ENCODE results near the gene BRINP3. TPM values are rescaled to one million over a fixed set of nuclear protein-coding genes. Genes with fewer than 3 reads are reported as not detected.

Gene BRINP3
- total RNA-seq, 1 donor, result 2.3 TPM

GRCh38 chr1:190322274-190322673, 155.4 kb downstream of the BRINP3 start:
- DNase-seq (ENCODE audit: low read depth), result no peak
- H3K4me3 ChIP-seq (ENCODE audit: low read depth, low read length), result no peak overlapping the region
- no peak for TF ChIP-seq CTCF (IDR thresholded peaks at IDR 0.05; ENCODE audit: insufficient read depth, low read length)

GRCh38 chr1:190320952-190321351, 156.7 kb downstream of the BRINP3 start:
- DNase-seq (ENCODE audit: low read depth), result peak; percentile 71
- TF ChIP-seq CTCF (IDR thresholded peaks at IDR 0.05; ENCODE audit: insufficient read depth, low read length), result peak; percentile 47
- no peak overlapping the region for H3K4me3 ChIP-seq (ENCODE audit: low read depth, low read length)

- TF ChIP-seq CTCF (IDR thresholded peaks at IDR 0.05; ENCODE audit: insufficient read depth, low read length), result no peak
- H3K4me3 ChIP-seq (ENCODE audit: low read depth, low read length), result no peak overlapping the region
- no peak for DNase-seq (ENCODE audit: low read depth)
Measured at GRCh38 chr1:190312763-190313162, 164.9 kb downstream of the BRINP3 start.

GRCh38 chr1:190303501-190303900, 174.2 kb downstream of the BRINP3 start:
- TF ChIP-seq CTCF (IDR thresholded peaks at IDR 0.05; ENCODE audit: insufficient read depth, low read length), result no peak
- no peak overlapping the region for H3K4me3 ChIP-seq (ENCODE audit: low read depth, low read length)
- no peak for DNase-seq (ENCODE audit: low read depth)

GRCh38 chr1:190296453-190296852, 181.2 kb downstream of the BRINP3 start:
- no peak overlapping the region for H3K4me3 ChIP-seq (ENCODE audit: low read depth, low read length)
- no peak for TF ChIP-seq CTCF (IDR thresholded peaks at IDR 0.05; ENCODE audit: insufficient read depth, low read length)
- DNase-seq (ENCODE audit: low read depth), result no peak

- TF ChIP-seq CTCF (IDR thresholded peaks at IDR 0.05; ENCODE audit: insufficient read depth, low read length), result no peak
- DNase-seq (ENCODE audit: low read depth), result no peak
- no peak overlapping the region for H3K4me3 ChIP-seq (ENCODE audit: low read depth, low read length)
Measured at GRCh38 chr1:190289897-190290296, 187.8 kb downstream of the BRINP3 start.

- no peak for TF ChIP-seq CTCF (IDR thresholded peaks at IDR 0.05; ENCODE audit: insufficient read depth, low read length)
- H3K4me3 ChIP-seq (ENCODE audit: low read depth, low read length), result no peak overlapping the region
- no peak for DNase-seq (ENCODE audit: low read depth)
Measured at GRCh38 chr1:190286111-190286510, 191.6 kb downstream of the BRINP3 start.
